Type B pancreatic cell (in vitro differentiated cells): ENCODE measurements around the gene GCNT3. TPM values are rescaled to one million over a fixed set of nuclear protein-coding genes. Genes with fewer than 3 reads are reported as not detected.

Experiments used
- DNase-seq: peaks from one replicate; pipeline ENCODE4 v3.0.0; 2021; ENCODE audit warnings: mixed read lengths; ENCODE audit not compliant: unreplicated experiment; ENCODE audit errors: extremely low spot score
- H3K27ac Mint-ChIP-seq: 2 replicates; pipeline ENCODE4 v1.8.0; 2021; ENCODE audit warnings: mild to moderate bottlenecking, mixed read lengths
- H3K27me3 Mint-ChIP-seq: 2 replicates; pipeline ENCODE4 v1.8.0; 2021; ENCODE audit warnings: mixed read lengths
- H3K36me3 Mint-ChIP-seq: 2 replicates; pipeline ENCODE4 v1.8.0; 2021; ENCODE audit warnings: mixed read lengths
- H3K4me1 Mint-ChIP-seq: one replicate; pipeline ENCODE4 v1.8.0; 2021; ENCODE audit warnings: mixed read lengths; ENCODE audit not compliant: unreplicated experiment
- H3K4me3 Mint-ChIP-seq: 2 replicates; pipeline ENCODE4 v1.8.0; 2021; ENCODE audit warnings: mild to moderate bottlenecking, mixed read lengths
- H3K9me3 Mint-ChIP-seq: 2 replicates; pipeline ENCODE4 v1.8.0; 2021; ENCODE audit warnings: mixed read lengths
- total RNA-seq: library from RNA; stranded (reverse); gene quantifications from 2 replicates; pipeline ENCODE4 v1.2.1, GENCODE V29; 2021; ENCODE audit warnings: low replicate concordance
- TF ChIP-seq, protein P1 (sequence below): fragments of 200-600 bp; sonication (generic); conservative IDR thresholded peaks from 2 replicates; pipeline ENCODE4 v1.5.0; 2021; ENCODE audit warnings: antibody characterized with exemption, mild to moderate bottlenecking

Gene GCNT3
- total RNA-seq, 1 donor from 2014 or later = 19.6 TPM

DNA sequence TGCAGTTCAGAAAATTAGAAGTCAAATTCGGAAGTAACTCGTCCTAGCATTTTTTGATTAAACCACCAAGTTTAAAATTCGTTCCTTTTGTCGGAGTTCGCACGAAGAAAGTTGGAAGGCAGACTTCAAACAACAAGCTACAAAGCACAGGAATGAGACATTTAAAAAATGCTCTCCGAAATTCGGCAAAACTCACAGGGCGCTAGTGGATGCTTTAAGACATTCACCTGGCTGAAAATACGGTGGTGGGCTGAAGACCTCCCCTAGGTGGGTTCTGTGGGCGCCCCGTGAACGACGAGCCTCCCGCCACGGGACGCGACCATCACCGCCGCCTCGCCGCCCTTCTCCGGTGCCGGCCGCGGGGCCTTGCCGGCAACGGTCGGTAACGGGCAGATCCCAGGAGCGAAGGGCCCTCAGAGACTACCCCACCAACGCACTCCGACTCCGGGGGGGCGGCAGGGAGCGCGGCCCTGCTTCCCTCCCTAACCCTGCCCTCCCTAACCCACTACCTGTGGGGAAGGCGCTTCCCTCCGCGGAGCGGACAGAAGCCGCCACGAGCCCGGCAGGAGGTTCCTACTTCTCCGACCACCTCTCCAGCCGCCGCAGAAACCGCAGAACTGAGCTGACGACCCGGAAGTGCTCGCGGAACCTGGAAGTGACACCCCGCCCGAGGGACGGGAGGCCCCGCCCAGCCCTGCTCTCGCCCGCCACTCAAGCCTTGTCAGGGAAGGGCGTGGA lies 45.5 kb downstream of the GCNT3 start, which contains the start of gene GTF2A2:
GTF2A2 (minus strand) TSS at position 619 of the 738 bp plus-strand sequence. CDS start 5,238 bp downstream, outside the sequence.
- TF ChIP-seq, protein P1, sequence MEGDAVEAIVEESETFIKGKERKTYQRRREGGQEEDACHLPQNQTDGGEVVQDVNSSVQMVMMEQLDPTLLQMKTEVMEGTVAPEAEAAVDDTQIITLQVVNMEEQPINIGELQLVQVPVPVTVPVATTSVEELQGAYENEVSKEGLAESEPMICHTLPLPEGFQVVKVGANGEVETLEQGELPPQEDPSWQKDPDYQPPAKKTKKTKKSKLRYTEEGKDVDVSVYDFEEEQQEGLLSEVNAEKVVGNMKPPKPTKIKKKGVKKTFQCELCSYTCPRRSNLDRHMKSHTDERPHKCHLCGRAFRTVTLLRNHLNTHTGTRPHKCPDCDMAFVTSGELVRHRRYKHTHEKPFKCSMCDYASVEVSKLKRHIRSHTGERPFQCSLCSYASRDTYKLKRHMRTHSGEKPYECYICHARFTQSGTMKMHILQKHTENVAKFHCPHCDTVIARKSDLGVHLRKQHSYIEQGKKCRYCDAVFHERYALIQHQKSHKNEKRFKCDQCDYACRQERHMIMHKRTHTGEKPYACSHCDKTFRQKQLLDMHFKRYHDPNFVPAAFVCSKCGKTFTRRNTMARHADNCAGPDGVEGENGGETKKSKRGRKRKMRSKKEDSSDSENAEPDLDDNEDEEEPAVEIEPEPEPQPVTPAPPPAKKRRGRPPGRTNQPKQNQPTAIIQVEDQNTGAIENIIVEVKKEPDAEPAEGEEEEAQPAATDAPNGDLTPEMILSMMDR = peak; percentile 19
- Mint-ChIP-seq H3K9me3 (no peaks in the 10 kb centered on the region), H3K4me1 (no peaks in the 10 kb centered on the region), H3K27me3 (no peaks in the 10 kb centered on the region), H3K36me3 (peaks cover 10% of the 10 kb centered on the region), H3K4me3 (peak within 1 kb of the TSS; percentile 24), H3K27ac (peak within 1 kb of the TSS; percentile 58)
- DNase-seq = peak; percentile 94

DNA sequence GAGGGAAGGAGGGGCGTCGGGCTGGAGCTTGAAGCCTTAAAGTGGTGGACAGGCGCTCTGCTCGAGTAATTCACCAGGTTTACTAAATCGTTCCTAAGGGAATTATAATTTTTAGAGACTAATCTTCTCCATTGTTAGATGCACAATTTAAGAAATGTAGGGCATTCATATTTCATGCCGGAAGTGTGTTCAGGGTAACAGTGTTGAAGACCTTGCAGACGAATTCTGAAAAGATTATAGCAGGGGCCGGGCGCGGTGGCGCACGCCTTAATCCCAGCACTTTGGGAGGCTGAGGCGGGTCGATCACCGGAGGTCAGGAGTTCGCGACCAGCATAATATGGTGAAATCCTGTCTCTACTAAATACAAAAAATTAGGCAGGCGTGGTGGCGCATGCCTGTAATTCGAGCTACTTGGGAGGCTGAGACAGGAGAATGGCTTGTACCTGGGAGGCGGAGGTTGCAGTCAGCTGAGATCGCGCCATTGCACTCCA lies 46.1 kb downstream of the GCNT3 start:
- DNase-seq = no peak
- TF ChIP-seq, protein P1 = no peak
- H3K36me3 Mint-ChIP-seq = peaks cover 10% of the 10 kb centered on the region
- H3K4me3 Mint-ChIP-seq = no peak overlapping the region
- H3K27ac Mint-ChIP-seq = peak overlapping the region; percentile 58
- no peaks in the 10 kb centered on the region for H3K9me3 Mint-ChIP-seq
- H3K27me3 Mint-ChIP-seq = no peaks in the 10 kb centered on the region
- no peaks in the 10 kb centered on the region for H3K4me1 Mint-ChIP-seq

DNA sequence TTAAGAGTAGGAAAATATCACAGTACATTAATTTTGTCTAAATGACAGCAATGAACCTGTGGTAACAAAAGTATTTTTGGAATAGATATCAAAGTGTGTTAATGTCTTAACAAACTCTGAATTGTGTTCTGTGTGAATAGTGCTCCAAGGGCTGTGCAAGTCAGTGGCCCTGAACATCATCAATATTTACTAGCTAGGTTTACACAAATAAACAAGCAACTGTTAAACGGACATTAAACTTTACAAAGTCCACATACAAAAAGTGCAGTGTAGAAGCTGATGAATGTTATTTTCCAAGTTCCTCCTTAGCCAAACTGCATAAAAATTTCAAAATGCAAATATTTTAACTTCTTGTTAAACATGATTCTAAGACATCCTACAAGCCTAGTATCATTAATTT lies 47.8 kb downstream of the GCNT3 start:
- Mint-ChIP-seq H3K27ac (peak overlapping the region; percentile 18), H3K27me3 (no peaks in the 10 kb centered on the region), H3K4me3 (peak overlapping the region; percentile 26), H3K9me3 (no peaks in the 10 kb centered on the region), H3K36me3 (peaks cover 10% of the 10 kb centered on the region), H3K4me1 (no peaks in the 10 kb centered on the region)
- TF ChIP-seq, protein P1 = no peak
- DNase-seq = no peak

DNA sequence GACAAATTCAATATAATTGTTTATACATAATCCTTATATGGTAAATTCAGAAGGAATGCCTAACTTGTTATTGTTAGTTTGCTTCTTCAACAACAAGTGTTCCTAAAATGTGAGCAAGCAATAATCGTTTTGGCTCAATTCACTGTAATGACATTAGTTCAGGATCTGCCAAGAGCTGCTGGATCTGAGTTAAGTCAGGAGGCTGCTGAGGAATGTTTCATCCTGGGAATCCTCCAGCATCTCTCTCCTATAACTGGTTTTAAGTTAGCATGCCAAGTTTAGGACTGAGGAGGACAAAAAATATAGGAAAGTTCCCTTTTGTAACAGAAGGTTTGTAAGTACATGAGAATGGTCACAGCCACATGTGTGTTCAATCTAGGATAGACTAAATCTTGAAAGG lies 50.7 kb downstream of the GCNT3 start:
- Mint-ChIP-seq H3K9me3 (no peaks in the 10 kb centered on the region), H3K27ac (no peak overlapping the region), H3K4me1 (no peaks in the 10 kb centered on the region), H3K36me3 (peaks cover 14% of the 10 kb centered on the region), H3K4me3 (no peak overlapping the region), H3K27me3 (no peaks in the 10 kb centered on the region)
- TF ChIP-seq, protein P1 = no peak
- DNase-seq = no peak

DNA sequence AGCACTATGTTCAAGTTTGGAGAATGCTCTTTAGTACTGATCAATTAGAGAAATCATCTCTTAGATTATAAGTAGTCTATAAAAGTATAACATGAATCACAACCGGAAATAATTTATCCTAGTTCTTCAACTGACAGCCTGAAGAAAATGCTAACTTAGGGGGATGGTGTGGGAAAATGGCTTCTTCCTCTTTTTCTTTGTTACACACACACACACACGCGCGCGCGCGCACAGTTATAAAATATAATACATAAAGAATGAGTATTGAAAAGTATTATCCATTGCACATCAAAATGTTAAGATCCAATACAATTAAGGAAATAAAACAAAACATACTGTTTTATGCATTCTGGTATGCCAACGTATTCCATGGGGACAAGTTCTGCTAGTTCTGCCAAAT lies 57.0 kb downstream of the GCNT3 start:
- Mint-ChIP-seq H3K27ac (no peak overlapping the region), H3K27me3 (no peaks in the 10 kb centered on the region), H3K36me3 (peaks cover 28% of the 10 kb centered on the region), H3K4me1 (no peaks in the 10 kb centered on the region), H3K9me3 (no peaks in the 10 kb centered on the region), H3K4me3 (no peak overlapping the region)
- TF ChIP-seq, protein P1 = no peak
- no peak for DNase-seq

Other genes starting within 250 kb of the GCNT3 start
- gene MYO1E, start 238.9 kb upstream of the GCNT3 start, total RNA-seq = 55.6 and 59.8 TPM in 2 replicates
- 0.67 and 1.4 TPM in 2 replicates for gene FAM81A, start 173.6 kb upstream of the GCNT3 start, total RNA-seq
- 109 and 115 TPM in 2 replicates for gene GTF2A2, start 45.7 kb downstream of the GCNT3 start, total RNA-seq
- gene BNIP2, start 77.5 kb downstream of the GCNT3 start, total RNA-seq = 37.6 and 48.9 TPM in 2 replicates